Activated naive CD8-positive, alpha-beta T cell (primary cell): ENCODE measurements around the gene OPCML.

Experiments
- H3K27ac Mint-ChIP-seq: one replicate; pipeline ENCODE4 v1.8.0; 2021; ENCODE audit warnings: mixed read lengths
- H3K27me3 Mint-ChIP-seq: one replicate; pipeline ENCODE4 v1.8.0; 2021; ENCODE audit warnings: mixed read lengths
- H3K36me3 Mint-ChIP-seq: one replicate; pipeline ENCODE4 v1.8.0; 2021; ENCODE audit warnings: mixed read lengths
- H3K4me1 Mint-ChIP-seq: one replicate; pipeline ENCODE4 v1.8.0; 2021; ENCODE audit warnings: low read depth, mixed read lengths
- H3K4me3 Mint-ChIP-seq: one replicate; pipeline ENCODE4 v1.8.0; 2021; ENCODE audit warnings: mild to moderate bottlenecking, mixed read lengths
- H3K9me3 Mint-ChIP-seq: one replicate; pipeline ENCODE4 v1.8.0; 2021; ENCODE audit warnings: low read depth, mixed read lengths

Gene OPCML

GRCh38 chr11:133522344-133522743 lies 10.0 kb downstream of the OPCML start:
- Mint-ChIP-seq H3K9me3 (no peaks in the 10 kb centered on the region), H3K27me3 (no peaks in the 10 kb centered on the region), H3K36me3 (no peaks in the 10 kb centered on the region), H3K4me1 (no peaks in the 10 kb centered on the region), H3K27ac (no peak overlapping the region), H3K4me3 (no peak overlapping the region)

- Mint-ChIP-seq H3K9me3 (no peaks in the 10 kb centered on the region), H3K27ac (no peak overlapping the region), H3K36me3 (no peaks in the 10 kb centered on the region), H3K4me3 (no peak overlapping the region), H3K27me3 (no peaks in the 10 kb centered on the region), H3K4me1 (no peaks in the 10 kb centered on the region)
Measured at GRCh38 chr11:133521502-133521901, 10.8 kb downstream of the OPCML start.

GRCh38 chr11:133520707-133521106 lies 11.6 kb downstream of the OPCML start:
- Mint-ChIP-seq H3K4me3 (no peak overlapping the region), H3K36me3 (no peaks in the 10 kb centered on the region), H3K4me1 (no peaks in the 10 kb centered on the region), H3K27me3 (no peaks in the 10 kb centered on the region), H3K9me3 (no peaks in the 10 kb centered on the region), H3K27ac (no peak overlapping the region)

- Mint-ChIP-seq H3K27ac (no peak overlapping the region), H3K4me3 (no peak overlapping the region), H3K4me1 (no peaks in the 10 kb centered on the region), H3K9me3 (no peaks in the 10 kb centered on the region), H3K27me3 (no peaks in the 10 kb centered on the region), H3K36me3 (no peaks in the 10 kb centered on the region)
Measured at GRCh38 chr11:133519560-133519959, 12.7 kb downstream of the OPCML start.

GRCh38 chr11:133518702-133519264 lies 13.5 kb downstream of the OPCML start:
- Mint-ChIP-seq H3K9me3 (no peaks in the 10 kb centered on the region), H3K27me3 (no peaks in the 10 kb centered on the region), H3K36me3 (no peaks in the 10 kb centered on the region)

GRCh38 chr11:133516845-133517244 lies 15.5 kb downstream of the OPCML start:
- H3K9me3 Mint-ChIP-seq = no peaks in the 10 kb centered on the region
- H3K4me3 Mint-ChIP-seq = no peak overlapping the region
- H3K27ac Mint-ChIP-seq = no peak overlapping the region
- H3K4me1 Mint-ChIP-seq = no peaks in the 10 kb centered on the region
- no peaks in the 10 kb centered on the region for H3K27me3 Mint-ChIP-seq
- no peaks in the 10 kb centered on the region for H3K36me3 Mint-ChIP-seq

More at GRCh38 chr11:133518702-133519264, 13.5 kb downstream of the OPCML start:
- no peak overlapping the region for H3K4me3 Mint-ChIP-seq
- no peak overlapping the region for H3K27ac Mint-ChIP-seq
- no peaks in the 10 kb centered on the region for H3K4me1 Mint-ChIP-seq

DNA sequence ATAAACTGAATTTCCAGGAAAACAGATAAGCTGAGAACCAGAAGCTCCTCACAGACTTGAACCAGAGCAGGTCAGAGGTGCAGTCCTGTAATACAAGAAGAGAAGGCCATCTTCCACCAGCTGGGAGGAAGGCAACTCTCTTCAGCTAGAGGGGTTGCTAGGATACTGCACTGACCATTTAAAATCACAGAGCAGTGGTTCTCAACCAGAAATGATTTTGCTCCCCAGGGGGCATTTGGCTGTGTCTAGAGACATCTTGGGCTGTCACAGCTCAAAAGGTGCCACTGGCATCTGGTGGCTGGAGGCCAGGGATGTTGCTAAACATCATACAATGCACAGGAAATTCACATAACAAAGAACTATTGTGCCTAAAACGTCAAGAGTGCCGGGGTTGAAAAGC lies 17.2 kb downstream of the OPCML start:
- Mint-ChIP-seq H3K4me1 (no peaks in the 10 kb centered on the region), H3K27ac (no peak overlapping the region), H3K27me3 (peaks cover 3% of the 10 kb centered on the region), H3K4me3 (no peak overlapping the region), H3K9me3 (peaks cover 3% of the 10 kb centered on the region), H3K36me3 (no peaks in the 10 kb centered on the region)

GRCh38 chr11:133509924-133510697 lies 22.2 kb downstream of the OPCML start:
- Mint-ChIP-seq H3K27me3 (peaks cover 3% of the 10 kb centered on the region), H3K9me3 (peaks cover 3% of the 10 kb centered on the region), H3K4me3 (no peak overlapping the region), H3K4me1 (no peaks in the 10 kb centered on the region), H3K27ac (no peak overlapping the region), H3K36me3 (no peaks in the 10 kb centered on the region)

DNA sequence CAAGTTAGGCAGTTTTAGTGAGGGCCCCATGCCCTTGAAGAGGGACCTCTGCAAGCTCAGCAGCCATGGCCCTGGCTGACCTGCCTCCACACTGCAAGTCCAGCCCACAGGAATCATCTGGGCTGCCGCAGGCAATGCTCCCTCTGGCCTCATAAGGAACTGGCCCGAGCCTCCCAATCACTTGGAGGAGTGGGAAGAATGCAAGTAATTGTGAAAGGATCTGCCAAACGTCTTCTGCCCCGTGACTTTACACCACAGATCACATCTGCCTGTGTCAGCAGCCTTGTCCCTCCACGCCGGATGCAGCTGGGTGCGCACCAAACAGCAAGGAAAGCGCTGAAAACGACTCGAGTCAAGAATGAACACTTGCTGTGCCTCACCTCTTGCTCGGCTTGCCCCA lies 23.8 kb downstream of the OPCML start:
- H3K36me3 Mint-ChIP-seq = no peaks in the 10 kb centered on the region
- no peak overlapping the region for H3K4me3 Mint-ChIP-seq
- H3K4me1 Mint-ChIP-seq = no peaks in the 10 kb centered on the region
- no peak overlapping the region for H3K27ac Mint-ChIP-seq
- peaks cover 3% of the 10 kb centered on the region for H3K27me3 Mint-ChIP-seq
- peaks cover 3% of the 10 kb centered on the region for H3K9me3 Mint-ChIP-seq

- no peaks in the 10 kb centered on the region for H3K36me3 Mint-ChIP-seq
- no peak overlapping the region for H3K27ac Mint-ChIP-seq
- no peak overlapping the region for H3K4me3 Mint-ChIP-seq
- no peaks in the 10 kb centered on the region for H3K4me1 Mint-ChIP-seq
- H3K27me3 Mint-ChIP-seq = peaks cover 3% of the 10 kb centered on the region
- H3K9me3 Mint-ChIP-seq = peaks cover 3% of the 10 kb centered on the region
Measured at GRCh38 chr11:133507185-133507584, 25.1 kb downstream of the OPCML start.

- Mint-ChIP-seq H3K36me3 (no peaks in the 10 kb centered on the region), H3K27ac (no peak overlapping the region), H3K9me3 (peaks cover 3% of the 10 kb centered on the region), H3K4me3 (no peak overlapping the region), H3K27me3 (peaks cover 3% of the 10 kb centered on the region), H3K4me1 (no peaks in the 10 kb centered on the region)
Measured at GRCh38 chr11:133506551-133507094, 25.7 kb downstream of the OPCML start.

DNA sequence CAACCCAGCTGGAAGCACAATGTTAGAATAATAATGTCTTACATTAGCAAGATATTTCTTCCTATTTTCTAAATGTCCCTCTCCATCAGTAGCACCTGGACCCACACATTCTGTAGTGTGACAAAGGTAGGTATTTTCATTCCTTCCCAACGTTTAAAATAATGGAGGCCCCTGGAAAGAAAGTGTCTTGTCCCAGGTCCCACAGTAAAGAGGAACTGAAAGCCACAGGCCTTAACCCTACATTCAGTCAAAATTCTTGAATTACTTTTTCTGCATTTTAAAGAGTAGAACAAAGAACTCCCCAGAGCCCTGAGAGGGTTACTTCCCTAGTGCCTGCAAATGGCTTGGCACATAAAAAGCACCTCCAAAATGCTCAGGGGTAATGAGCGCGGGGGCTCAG lies 26.3 kb downstream of the OPCML start:
- Mint-ChIP-seq H3K4me3 (no peak overlapping the region), H3K27ac (no peak overlapping the region), H3K9me3 (peaks cover 3% of the 10 kb centered on the region), H3K27me3 (peaks cover 3% of the 10 kb centered on the region), H3K36me3 (no peaks in the 10 kb centered on the region), H3K4me1 (no peaks in the 10 kb centered on the region)

GRCh38 chr11:133504906-133505305 lies 27.4 kb downstream of the OPCML start:
- H3K27ac Mint-ChIP-seq = no peak overlapping the region
- no peak overlapping the region for H3K4me3 Mint-ChIP-seq
- no peaks in the 10 kb centered on the region for H3K4me1 Mint-ChIP-seq

DNA sequence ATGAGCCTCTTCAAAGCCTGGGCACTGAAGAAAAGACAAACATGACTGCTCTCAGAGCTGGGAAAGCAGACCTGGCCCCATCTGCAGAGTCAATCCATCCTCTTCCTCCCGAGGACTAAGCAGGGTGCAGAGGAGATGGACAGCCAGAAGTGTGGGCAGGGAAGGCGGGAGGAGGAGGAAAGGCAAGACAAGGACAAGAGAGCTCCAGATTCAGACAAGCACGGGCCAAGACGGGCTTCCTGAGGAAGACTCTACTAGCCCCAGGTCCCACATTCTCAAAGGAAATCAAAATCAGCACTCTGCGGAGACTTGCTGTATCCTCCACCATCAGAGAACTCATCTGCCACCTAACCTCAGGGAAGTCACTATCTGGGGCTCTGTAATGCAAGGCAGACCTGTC lies 28.5 kb downstream of the OPCML start:
- Mint-ChIP-seq H3K27ac (no peak overlapping the region), H3K4me3 (no peak overlapping the region), H3K36me3 (no peaks in the 10 kb centered on the region), H3K4me1 (no peaks in the 10 kb centered on the region), H3K9me3 (no peaks in the 10 kb centered on the region), H3K27me3 (no peaks in the 10 kb centered on the region)

More at GRCh38 chr11:133504906-133505305, 27.4 kb downstream of the OPCML start:
- H3K27me3 Mint-ChIP-seq = no peaks in the 10 kb centered on the region
- H3K9me3 Mint-ChIP-seq = no peaks in the 10 kb centered on the region
- H3K36me3 Mint-ChIP-seq = no peaks in the 10 kb centered on the region

GRCh38 chr11:133503236-133503635 lies 29.1 kb downstream of the OPCML start:
- H3K4me1 Mint-ChIP-seq = no peaks in the 10 kb centered on the region
- no peaks in the 10 kb centered on the region for H3K36me3 Mint-ChIP-seq
- no peak overlapping the region for H3K27ac Mint-ChIP-seq
- H3K9me3 Mint-ChIP-seq = no peaks in the 10 kb centered on the region
- H3K27me3 Mint-ChIP-seq = no peaks in the 10 kb centered on the region
- no peak overlapping the region for H3K4me3 Mint-ChIP-seq
